Stimulated activated CD4-positive, alpha-beta T cell treated with anti-CD3 and anti-CD28 coated beads, Interleukin-1b, Interleukin-23, amount 100 ng/mL, for 1 hour (primary cell): ENCODE measurements around the gene SCYL3.

Experiments
- DNase-seq, 2 donors: peaks; one replicate each; pipeline ENCODE4 v3.0.0-alpha.2; 2020; ENCODE audit warnings: low read depth in 2 of 2

The SCYL3 gene

GRCh38 chr1:169899519-169900217 lies 6.0 kb upstream of the SCYL3 start:
- no peak for DNase-seq

- no peak for DNase-seq
These were observed 2.3 kb upstream of the SCYL3 start for GRCh38 chr1:169896013-169896412.

- no peak for DNase-seq
These were observed 889 bp upstream of the SCYL3 start for GRCh38 chr1:169894424-169895145.

- no peak for DNase-seq
These were observed 610 bp downstream of the SCYL3 start for GRCh38 chr1:169892927-169893644.

- DNase-seq = no peak
These were observed 1.3 kb downstream of the SCYL3 start for GRCh38 chr1:169892176-169892926.

- no peak for DNase-seq
These were observed 2.2 kb downstream of the SCYL3 start for GRCh38 chr1:169891539-169891885.

- no peak for DNase-seq
These were observed 2.7 kb downstream of the SCYL3 start for GRCh38 chr1:169890761-169891538.

- no peak for DNase-seq
These were observed 3.8 kb downstream of the SCYL3 start for GRCh38 chr1:169889871-169890270.

- DNase-seq = no peak
These were observed 6.8 kb downstream of the SCYL3 start for GRCh38 chr1:169886931-169887330.

- DNase-seq = no peak
These were observed 7.3 kb downstream of the SCYL3 start for GRCh38 chr1:169886422-169886821.

- DNase-seq = no peak
These were observed 8.5 kb downstream of the SCYL3 start for GRCh38 chr1:169885207-169885606.

GRCh38 chr1:169884634-169885033 lies 9.1 kb downstream of the SCYL3 start:
- DNase-seq = no peak

- DNase-seq = no peak
These were observed 11.6 kb downstream of the SCYL3 start for GRCh38 chr1:169882039-169882511.

GRCh38 chr1:169879034-169879840 lies 14.5 kb downstream of the SCYL3 start:
- no peak for DNase-seq

- no peak for DNase-seq
These were observed 15.2 kb downstream of the SCYL3 start for GRCh38 chr1:169878498-169878897.

GRCh38 chr1:169877800-169878491 lies 15.8 kb downstream of the SCYL3 start:
- no peak for DNase-seq

- DNase-seq = no peak
These were observed 19.5 kb downstream of the SCYL3 start for GRCh38 chr1:169874229-169874628.

GRCh38 chr1:169873582-169874199 lies 20.0 kb downstream of the SCYL3 start:
- no peak for DNase-seq

- DNase-seq = no peak
These were observed 20.8 kb downstream of the SCYL3 start for GRCh38 chr1:169872906-169873305.
